IMR-90 (cell line): ENCODE data around the gene MRFAP1L1.

ENCODE experiments used
- CTCF ChIP-seq: conservative IDR thresholded peaks from 2 replicates; pipeline ENCODE4 v1.5.1; 2012; ENCODE audit warnings: mild to moderate bottlenecking, low read depth, low read length, improper control_type of control experiment
- ELK1 ChIP-seq: fragments of 150-350 bp; IDR thresholded peaks from 2 replicates; pipeline ENCODE4 v1.6.1; 2016; ENCODE audit warnings: low read depth, mild to moderate bottlenecking, low read length, moderate library complexity, borderline replicate concordance
- MAFK ChIP-seq: IDR thresholded peaks from 2 replicates; pipeline ENCODE4 v1.6.1; 2012; ENCODE audit warnings: low read depth, low read length, improper control_type of control experiment
- MAZ ChIP-seq: IDR thresholded peaks from 2 replicates; pipeline ENCODE4 v1.6.1; 2012; ENCODE audit warnings: low read depth, mild to moderate bottlenecking, low read length, improper control_type of control experiment, moderate library complexity, borderline replicate concordance
- MXI1 ChIP-seq: IDR thresholded peaks from 2 replicates; pipeline ENCODE4 v1.6.1; 2012; ENCODE audit warnings: low read depth, mild to moderate bottlenecking, low read length, moderate library complexity, borderline replicate concordance
- NFE2L2 ChIP-seq: fragments of 150-350 bp; IDR thresholded peaks from 2 replicates; pipeline ENCODE4 v1.6.1; 2016; ENCODE audit warnings: low read depth, mild to moderate bottlenecking, low read length
- POLR2A ChIP-seq: IDR thresholded peaks from 2 replicates; pipeline ENCODE4 v1.6.1; 2012; ENCODE audit warnings: mild to moderate bottlenecking, low read depth, low read length
- RAD21 ChIP-seq: IDR thresholded peaks from 2 replicates; pipeline ENCODE4 v1.6.1; 2012; ENCODE audit warnings: low read length, improper control_type of control experiment
- USF2 ChIP-seq: fragments of 150-350 bp; IDR thresholded peaks from 2 replicates; pipeline ENCODE4 v1.6.1; 2017; ENCODE audit warnings: mild to moderate bottlenecking, antibody characterized with exemption, low read length, low read depth

GRCh38 chr4:6709230-6710114, at the start of gene MRFAP1L1:
- TF ChIP-seq POLR2A (peak; percentile 59; the same call in 1 of the 2 replicates), NFE2L2 (no peak), CTCF (no peak; the same call in 1 of the 2 replicates), RAD21 (no peak), MXI1 (peak; percentile 42; the same call in 1 of the 2 replicates), MAZ (no peak), MAFK (no peak), ELK1 (no peak), USF2 (peak; percentile 55; the same call in 1 of the 2 replicates)
